A549 treated with RU486 at 1 μM for 4 hours (cell line): ENCODE results near the gene HES2. TPM values are rescaled to one million over a fixed set of nuclear protein-coding genes. Genes with fewer than 3 reads are reported as not detected.

Source experiments
- total RNA-seq: library from RNA; stranded (reverse); fragments of 200-300 nt; extraction: Qiagen RNA extraction; gene quantifications from 5 replicates; pipeline ENCODE4 v1.2.3, GENCODE V29; 2022; ENCODE audit warnings: low read depth

The HES2 gene, protein sequence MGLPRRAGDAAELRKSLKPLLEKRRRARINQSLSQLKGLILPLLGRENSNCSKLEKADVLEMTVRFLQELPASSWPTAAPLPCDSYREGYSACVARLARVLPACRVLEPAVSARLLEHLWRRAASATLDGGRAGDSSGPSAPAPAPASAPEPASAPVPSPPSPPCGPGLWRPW
- total RNA-seq = 2.3 to 4.7 TPM (median 4.2 TPM) in 5 replicates

DNA sequence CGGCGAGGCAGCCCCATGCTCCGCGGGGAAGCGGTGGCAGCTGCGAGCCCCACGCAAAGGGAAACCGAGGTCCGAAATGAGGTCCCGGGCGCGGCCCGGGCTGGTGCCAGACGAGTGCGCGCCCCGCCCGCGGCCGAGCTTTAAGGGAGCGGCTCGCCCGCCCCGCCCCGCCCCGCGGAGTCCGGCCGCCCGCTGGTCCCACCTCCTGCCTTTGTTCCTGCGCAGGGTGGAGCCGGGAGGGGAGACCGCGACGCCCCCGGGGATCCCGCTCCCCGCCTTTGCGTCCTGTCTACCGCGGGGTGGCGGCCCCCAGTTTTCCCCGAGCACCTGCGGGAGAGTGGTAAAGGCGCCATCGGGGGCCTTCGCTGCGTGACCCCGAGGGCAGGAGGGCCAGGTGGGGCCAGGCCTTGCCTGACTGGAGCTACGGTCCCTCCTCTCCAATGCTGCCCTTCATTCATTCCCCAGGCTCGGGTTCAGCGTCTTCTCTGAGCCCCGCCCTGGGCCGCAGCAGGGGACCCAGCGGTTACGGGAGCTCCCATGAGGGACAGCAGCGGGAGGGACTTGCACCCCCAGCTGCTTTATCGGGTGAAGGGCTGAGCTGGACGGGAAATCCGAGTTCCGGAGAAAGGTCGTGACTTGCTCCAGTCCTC, at the start of gene HES2:
HES2 (minus strand) TSS at position 116 of the 650 bp plus-strand sequence; CDS start at position 17, 99 bp downstream.

DNA sequence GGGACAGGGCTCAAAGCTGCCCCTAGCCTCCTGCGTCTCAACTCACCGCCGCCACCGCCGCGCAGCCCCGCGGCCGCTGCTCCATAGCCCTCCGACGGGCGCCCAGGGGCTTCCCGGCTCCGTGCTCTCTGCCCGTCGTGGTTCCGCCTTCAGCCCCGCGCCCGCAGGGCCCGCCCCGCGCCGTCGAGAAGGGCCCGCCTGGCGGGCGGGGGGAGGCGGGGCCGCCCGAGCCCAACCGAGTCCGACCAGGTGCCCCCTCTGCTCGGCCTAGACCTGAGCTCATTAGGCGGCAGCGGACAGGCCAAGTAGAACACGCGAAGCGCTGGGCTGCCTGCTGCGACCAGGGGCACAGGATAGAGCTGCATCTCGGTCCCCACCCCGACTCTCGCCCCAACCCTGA, 46.3 kb upstream of the HES2 start, which contains the start of gene TNFRSF25:
TNFRSF25 (minus strand) TSS at position 151 of the 400 bp plus-strand sequence; CDS start at position 85, 66 bp downstream.

GRCh38 chr1:6424619-6425593, 5.2 kb upstream of the HES2 start, which contains the start of gene ESPN:
Gene ESPN, plus strand, starts transcription at chr1:6424776. Its CDS starts 180 bp downstream, at chr1:6424956.

DNA sequence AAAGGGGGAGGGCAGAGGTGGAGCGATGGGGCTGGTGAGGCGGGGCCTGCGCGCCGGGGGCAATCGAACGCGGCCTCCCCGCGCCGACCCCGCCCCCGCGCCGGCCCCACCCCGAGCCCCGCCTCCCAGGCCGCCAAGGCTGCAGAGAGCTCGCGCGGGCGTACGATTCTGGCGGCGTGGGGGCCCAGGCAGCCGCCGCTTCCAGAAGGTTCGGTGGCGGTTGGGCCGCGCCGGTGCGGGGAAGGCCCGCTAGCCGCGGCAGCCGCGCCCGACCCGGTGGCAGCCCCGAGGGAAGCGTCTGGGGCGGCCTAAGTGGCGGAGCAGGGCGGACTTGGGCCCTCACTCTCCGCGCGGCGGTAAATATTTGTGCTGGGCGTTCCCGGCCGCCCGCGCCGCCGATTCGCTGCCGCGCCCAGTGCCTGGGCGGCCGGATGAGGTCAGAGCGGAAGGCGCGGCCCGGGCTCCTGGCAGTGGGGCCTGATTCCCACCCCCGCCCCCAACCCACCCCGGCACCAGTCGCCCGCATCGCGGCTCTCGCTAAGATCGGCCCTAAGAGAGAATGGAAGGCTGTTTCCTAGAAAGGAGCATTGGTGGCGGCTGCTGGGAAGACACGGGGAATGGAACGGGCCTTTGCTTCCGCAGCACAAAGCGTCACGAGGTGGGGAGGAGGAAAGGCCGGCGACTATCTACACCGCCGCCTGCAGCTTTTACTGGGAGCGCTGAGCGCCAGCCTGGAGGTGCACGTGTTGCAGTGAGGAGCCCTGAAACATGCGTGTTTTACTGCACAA, 26.1 kb downstream of the HES2 start, which contains the start of gene ACOT7:
ACOT7 (minus strand) TSS at position 368 of the 788 bp plus-strand sequence. CDS start 368 bp downstream, outside the sequence.

Other genes starting within 250 kb of the HES2 start
- gene CHD5, start 239.6 kb downstream of the HES2 start, total RNA-seq = 0.66 to 1.3 TPM (median 0.77 TPM) in 5 replicates
- gene RPL22, start 220.3 kb downstream of the HES2 start, total RNA-seq = 335 to 538 TPM (median 423 TPM) in 5 replicates
- 9.8 to 16.6 TPM (median 14.4 TPM) in 5 replicates for gene RNF207, start 213.8 kb downstream of the HES2 start, total RNA-seq
- 45.8 to 60.5 TPM (median 56.1 TPM) in 5 replicates for gene ICMT, start 184.0 kb downstream of the HES2 start, total RNA-seq
- not detected in 5 replicates for gene HES3, start 175.7 kb downstream of the HES2 start, total RNA-seq
- gene GPR153, start 158.8 kb downstream of the HES2 start, total RNA-seq = 0.64 to 1.4 TPM (median 1.1 TPM) in 5 replicates
- 53.5 to 77.1 TPM (median 70.0 TPM) in 5 replicates for gene ACOT7, start 26.2 kb downstream of the HES2 start, total RNA-seq
- 0.32 to 0.61 TPM (median 0.48 TPM) in 5 replicates for gene ESPN, start 4.9 kb upstream of the HES2 start, total RNA-seq
- gene TNFRSF25, start 46.3 kb upstream of the HES2 start, total RNA-seq = 1.8 to 4.0 TPM (median 2.4 TPM) in 5 replicates
- gene PLEKHG5, start 71.7 kb upstream of the HES2 start, total RNA-seq = 2.1 to 4.0 TPM (median 2.8 TPM) in 5 replicates
- 3.3 to 5.1 TPM (median 4.5 TPM) in 5 replicates for gene NOL9, start 134.6 kb upstream of the HES2 start, total RNA-seq
- gene TAS1R1, start 135.4 kb upstream of the HES2 start, total RNA-seq = not detected in 5 replicates
- gene ZBTB48, start 160.1 kb upstream of the HES2 start, total RNA-seq = 9.4 to 14.3 TPM (median 11.2 TPM) in 5 replicates
- gene KLHL21, start 182.9 kb upstream of the HES2 start, total RNA-seq = 20.6 to 32.5 TPM (median 26.0 TPM) in 5 replicates
- 7.7 to 10.7 TPM (median 9.4 TPM) in 5 replicates for gene PHF13, start 193.8 kb upstream of the HES2 start, total RNA-seq
- 14.9 to 17.9 TPM (median 17.2 TPM) in 5 replicates for gene THAP3, start 204.9 kb upstream of the HES2 start, total RNA-seq